GM19397 (cell line): Measurements from ENCODE around the gene SNAP47.

ENCODE experiments used
- ATAC-seq: cut with Tn5 transposase; IDR thresholded peaks from one replicate; pipeline ENCODE4 v1.9.1; 2021; ENCODE audit warnings: mild to moderate bottlenecking, moderate library complexity; ENCODE audit not compliant: unreplicated experiment

The SNAP47 gene

DNA sequence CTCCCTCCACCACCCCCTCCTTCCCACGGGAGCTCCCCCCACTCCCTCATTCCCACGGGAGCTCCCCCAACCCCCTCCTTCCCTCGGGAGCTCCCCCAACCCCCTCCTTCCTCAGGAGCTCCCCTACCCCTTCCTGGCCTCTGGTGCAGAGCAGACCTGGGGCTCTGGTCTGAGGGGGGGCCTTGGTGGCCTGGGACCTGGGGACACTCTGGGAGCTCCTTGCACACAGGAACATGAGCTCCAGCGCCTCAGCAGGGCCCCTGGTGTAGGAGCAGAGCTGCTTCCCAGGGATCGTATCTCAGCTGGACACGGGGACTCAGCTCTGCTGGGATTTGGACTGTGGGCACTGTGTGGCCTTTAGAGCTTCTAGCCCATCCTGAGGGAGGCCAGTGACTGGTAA lies 60.5 kb downstream of the SNAP47 start:
- no peak for ATAC-seq

DNA sequence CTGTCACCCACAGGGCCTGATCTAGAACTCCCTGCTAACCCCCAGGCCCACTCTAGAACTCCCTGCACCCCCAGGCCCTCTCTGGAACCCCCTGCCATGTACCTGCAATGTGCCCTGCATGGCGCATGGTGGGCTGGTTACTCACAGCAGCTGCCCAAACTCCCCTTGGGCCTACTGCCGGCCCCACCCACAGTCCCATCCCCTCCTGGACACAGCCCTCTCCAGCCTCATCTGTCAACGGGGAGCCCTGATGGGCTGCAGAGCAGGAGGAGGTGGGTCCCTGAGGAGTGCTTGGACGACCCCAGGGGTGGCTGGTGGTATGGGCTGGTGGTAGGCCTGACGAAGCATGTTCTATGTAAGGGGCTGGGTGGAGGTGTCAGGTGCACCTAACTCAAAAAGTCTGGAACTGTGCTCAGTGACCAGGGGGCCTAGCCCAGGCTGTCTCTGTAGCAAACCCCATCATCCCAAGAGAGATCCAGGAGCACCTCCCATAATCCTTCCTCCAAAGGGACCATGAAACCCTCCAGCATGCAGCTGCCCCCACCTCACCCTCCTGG lies 61.2 kb downstream of the SNAP47 start:
- ATAC-seq: no peak

DNA sequence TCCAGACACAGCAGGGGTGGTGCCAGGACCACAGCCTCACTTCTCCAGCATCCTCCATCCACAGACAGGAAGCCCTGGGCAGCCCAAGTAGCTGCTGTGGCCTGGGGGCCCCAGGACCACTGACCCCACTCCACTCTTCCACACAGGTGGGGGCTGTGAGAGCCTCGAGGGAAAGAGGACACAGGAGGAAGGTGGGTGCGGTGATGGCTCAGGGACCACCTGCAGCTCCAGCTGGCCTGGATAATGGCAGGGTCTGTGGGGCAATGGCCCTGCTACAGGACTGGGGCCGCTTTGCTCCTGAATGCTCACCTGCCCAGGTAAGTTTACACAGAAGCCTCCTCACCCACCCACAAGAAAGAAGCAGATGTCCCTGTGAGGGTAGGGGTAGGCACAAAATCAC lies 61.9 kb downstream of the SNAP47 start:
- no peak for ATAC-seq

DNA sequence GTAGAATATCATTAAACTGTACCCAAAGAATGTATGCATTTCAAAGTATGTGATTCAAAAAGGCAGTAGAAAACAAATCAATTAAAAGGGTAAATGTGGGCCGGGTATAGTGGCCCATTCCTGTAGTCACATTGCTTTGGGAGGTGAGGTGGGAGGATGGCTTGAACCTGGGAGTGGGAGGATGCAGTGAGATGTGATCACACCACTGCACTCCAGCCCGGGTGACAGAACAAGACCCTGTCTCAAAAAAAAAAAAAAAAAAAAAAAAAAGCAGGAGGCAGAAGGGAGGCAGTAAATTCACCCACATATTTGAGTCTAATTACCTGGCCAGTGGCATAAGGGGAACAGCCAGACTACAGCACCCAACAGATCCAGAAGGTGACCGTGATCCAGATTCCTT lies 62.4 kb downstream of the SNAP47 start:
- no peak for ATAC-seq

DNA sequence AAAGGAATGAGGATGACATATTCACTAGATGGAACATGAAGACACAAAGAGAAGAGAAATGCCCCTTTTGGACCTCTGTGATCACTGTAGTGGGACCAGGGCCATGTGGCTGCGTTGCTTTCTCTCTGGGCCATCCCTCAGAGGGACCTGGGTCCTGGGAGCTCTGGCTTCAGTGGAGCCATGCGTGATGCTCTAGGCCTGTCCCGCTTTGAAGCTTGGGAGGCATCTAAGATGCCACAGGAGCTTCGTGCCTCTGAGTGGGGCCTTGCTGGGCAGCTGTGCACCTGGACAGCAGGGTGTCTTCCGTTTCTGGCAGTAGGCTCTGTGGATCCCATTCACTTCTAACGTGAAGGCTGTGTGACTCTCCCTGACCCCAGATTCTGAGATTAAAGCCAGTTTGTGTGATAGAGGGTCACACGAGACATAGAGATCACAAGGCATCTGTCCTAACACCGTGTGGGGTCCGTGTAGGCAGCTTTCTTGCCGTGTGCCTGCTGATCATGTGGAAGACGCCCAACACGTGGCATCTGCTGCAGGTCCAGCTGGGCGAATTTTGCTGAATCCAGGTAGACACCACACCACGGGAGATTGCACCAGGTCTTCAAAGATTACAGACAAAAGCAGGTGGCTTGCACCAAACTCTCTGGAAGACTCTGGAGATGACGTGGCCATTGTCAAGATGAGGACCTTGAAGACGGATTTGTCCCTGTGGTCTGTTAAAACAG lies 63.0 kb downstream of the SNAP47 start:
- no peak for ATAC-seq

DNA sequence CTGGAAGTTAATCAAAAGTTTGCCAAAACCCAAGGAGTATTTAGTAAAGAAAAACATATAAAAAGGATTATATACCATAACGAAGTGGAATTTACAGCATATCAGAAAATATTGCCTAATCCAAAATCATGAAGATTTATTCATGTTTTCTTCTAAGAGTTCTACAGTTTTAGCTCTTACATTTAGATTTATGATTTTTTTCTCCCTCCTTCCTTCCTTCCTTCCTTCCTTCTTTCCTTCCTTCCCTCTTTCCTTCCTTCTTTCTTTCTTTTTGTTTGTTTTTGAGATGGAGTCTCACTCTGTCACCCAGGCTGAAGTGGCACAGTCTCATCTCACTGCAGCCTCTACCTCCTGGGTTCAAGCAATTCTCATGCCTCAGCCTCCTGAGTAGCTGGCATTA lies 64.5 kb downstream of the SNAP47 start:
- no peak for ATAC-seq

DNA sequence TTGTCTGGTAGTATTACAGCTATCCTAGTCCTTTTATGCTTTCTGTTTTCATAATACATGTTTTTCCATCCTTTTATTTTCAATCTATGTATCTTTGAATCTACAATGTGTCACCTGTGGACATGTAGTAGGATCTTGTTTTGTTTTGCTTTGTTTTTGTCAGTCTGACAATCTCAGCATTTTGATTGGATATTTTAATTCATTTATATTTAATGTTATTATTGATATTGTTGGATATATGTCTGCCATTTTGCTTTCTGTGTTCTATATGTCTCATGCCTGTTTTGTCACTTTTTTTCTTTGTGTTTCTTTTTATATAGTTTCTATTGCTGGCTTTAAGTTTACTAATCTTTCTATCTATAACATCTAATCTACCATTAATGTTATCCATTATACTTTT lies 68.7 kb downstream of the SNAP47 start:
- no peak for ATAC-seq

DNA sequence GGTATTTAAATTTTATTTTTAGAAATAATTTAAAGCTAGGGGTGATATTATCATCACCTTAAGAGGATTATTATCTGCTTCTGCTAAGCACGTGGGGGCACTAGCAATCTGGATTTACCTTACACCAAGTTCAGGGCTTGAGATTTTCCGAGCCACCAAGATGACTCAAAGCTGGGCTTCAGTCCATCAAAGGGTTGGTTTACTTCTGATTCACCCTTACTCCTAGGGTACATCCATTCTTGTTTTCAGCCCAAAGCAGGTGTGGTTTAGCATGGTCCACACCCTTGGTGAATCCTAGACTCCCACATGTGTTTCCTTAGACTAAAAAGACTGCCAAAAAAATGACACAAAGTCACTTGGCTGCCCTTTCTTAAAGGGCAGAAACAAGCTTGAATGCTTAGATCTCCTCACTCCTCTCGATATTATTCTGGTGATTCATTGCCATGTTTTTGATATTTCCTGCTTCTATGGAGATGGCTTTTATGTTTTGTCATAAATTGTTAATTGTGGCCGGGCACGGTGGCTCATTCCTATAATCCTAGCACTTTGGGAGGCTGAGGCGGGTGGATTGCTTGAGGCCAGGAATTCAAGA lies 70.5 kb downstream of the SNAP47 start:
- ATAC-seq: no peak

DNA sequence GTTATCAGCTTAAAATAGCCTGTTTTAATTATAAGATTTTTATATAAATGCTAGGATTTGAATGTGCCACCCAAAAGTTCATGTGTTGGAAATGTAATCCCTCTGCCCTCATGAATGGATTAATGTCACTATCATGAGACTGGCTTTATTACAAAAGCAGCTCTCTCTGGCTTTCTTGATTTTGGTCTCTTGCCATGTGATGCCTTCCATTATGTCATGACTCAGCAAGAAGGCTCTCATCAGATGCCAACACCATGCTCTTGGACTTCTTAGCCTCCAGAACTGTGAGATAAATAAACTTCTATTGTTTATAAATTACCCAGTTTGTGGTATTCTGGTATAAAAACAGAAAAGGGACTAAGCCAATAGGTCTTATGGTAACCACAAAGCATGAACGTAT lies 73.3 kb downstream of the SNAP47 start:
- no peak for ATAC-seq

DNA sequence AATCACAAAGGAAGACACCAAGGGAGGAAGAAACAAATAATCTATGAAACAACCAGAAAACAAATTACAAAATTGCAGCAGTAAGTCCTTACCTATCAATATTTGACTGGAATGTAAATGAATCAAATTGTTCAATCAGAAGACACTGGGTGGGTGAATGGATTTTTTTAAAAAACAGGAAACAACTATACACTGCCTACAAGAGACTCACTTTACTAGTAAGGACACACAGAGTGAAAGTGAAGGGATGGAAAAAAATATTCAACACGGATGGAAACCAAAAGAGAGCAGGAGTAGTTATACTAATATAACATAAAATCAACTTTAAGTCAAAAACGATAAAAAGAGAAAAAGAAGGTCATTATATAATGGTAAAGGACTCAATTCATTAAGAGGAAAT lies 73.8 kb downstream of the SNAP47 start:
- no peak for ATAC-seq

DNA sequence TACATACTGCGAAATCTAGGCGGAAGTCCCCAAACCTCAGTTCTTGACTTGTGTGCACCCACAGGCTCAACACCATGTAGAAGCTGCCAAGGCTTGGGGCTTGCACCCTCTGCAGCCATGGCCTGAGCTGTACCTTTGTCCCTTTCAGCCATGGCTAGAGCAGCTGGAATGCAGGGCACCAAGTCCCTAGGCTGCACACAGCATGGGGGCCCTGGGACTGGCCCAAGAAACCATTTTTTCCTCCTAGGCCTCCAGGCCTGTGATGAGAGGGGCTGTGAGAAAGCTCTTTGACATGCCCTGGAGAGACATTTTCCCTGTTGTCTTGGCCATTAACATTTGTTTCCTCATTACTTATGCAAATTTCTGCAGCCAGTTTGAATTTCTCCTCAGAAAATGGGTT lies 78.7 kb downstream of the SNAP47 start:
- no peak for ATAC-seq

DNA sequence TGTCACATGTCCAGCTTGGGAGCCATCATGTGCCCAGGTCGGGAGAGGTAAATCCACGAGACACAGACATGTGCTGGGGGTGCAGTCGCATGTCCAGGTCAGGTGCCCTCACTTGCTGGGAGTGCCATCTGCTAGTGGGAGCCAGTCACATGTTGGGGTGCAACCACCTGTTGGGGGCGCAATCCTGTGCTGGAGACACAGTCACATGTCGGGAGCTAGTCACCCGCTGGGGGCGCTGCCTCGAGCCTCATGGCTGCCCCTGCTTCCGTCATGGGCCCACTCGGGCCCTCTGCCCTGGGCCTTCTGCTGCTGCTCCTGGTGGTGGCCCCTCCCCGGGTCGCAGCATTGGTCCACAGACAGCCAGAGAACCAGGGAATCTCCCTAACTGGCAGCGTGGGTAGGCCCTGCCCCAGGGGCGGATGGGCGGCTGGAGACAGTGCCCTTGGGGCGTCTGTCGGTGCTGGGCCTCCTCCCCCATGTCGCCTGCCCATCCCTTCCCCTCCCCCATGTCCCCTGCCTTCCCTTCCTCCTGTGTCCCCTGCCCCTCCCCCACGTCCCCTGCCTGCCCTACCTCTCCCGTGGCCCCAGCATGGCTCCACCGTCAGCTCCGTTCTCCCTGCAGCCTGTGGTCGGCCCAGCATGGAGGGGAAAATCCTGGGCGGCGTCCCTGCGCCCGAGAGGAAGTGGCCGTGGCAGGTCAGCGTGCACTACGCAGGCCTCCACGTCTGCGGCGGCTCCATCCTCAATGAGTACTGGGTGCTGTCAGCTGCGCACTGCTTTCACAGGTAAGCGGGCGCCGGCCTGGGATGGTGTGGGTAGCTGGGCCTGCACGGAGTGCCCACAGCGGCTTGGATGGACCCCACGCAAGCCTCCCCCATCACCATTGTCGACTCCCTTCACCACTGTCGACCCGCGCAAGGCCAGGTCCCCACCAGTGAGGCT lies 80.5 kb downstream of the SNAP47 start, which contains the start of gene PRSS38:
Gene PRSS38 (plus strand): TSS at position 208 of the 942 bp plus-strand sequence. CDS start 42 bp downstream, at position 250.
- no peak for ATAC-seq

DNA sequence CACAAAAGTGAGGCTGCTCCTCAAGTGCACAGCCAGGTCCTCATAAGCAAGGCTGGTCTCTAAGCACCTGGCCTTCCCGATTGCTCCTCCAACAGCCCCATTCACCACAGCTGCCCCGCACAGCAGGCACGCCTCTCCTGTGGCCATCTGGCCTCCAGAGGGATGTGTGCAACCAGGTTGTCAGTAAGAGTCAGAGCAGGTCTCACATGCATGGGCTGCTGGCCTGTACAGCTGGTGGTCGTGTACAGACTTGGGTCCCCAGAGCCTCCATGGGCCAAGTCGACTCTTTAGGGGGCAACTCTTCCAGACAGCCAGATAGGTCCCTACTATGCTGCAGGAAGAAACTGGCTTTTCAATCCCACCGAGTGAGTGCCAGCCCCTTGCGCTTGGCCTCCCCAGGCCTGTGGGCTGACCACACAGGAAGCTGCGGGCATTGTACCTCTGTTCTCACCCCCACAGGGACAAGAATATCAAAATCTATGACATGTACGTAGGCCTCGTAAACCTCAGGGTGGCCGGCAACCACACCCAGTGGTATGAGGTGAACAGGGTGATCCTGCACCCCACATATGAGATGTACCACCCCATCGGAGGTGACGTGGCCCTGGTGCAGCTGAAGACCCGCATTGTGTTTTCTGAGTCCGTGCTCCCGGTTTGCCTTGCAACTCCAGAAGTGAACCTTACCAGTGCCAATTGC lies 81.7 kb downstream of the SNAP47 start:
- ATAC-seq: no peak

DNA sequence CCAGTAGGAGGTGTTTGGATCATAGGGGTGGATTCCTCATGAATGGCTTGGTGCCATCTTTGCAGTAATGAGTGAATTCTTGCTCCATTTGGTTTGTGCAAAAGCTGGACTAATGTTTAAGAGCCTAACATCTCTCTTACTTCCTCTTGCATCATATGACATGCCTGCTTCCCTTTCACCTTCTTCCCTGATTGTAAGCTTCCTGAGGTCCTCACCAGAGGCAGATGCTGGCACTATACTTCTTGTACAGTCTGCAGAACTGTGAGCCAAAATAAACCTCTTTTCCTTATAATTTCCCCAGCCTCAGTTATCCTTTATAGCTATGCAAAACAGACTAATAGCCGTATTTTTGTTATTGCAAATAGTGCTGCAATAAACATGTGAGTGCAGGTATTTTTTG lies 88.3 kb downstream of the SNAP47 start:
- no peak for ATAC-seq

DNA sequence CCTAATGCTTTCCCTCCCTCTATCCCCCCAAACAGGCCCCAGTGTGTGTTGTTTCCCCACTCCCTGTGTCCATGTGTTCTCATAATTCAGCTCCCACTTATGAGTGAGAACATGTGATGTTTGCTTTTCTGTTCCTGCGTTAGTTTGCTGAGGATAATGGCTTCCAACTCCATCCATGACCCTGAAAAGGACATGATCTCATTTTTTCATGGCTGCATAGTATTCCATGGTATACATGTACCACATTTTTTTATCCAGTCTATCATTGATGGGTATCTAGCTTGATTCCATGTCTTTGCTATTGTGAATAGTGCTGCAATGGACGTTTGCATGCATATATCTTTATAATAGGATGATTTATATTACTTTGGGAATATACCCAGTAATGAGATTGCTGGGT lies 89.0 kb downstream of the SNAP47 start:
- no peak for ATAC-seq

DNA sequence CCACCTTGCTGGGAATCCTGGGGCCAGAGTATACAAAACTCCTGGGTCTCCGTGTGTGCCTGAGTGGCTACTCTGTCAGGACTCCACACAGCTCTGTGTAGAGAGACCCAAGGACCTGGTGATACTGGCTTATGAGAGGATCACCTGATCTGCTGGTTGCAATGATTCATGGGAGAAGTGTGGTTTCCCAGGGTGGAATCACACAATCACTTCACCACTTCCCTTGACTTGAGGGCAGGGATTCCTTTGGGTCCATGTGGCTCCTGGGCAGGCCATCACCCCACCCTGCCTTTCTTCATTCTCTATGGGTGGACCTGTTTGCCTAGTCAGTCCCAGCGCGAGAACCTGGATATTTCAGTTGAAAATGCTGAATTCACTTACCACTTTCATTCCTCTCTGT lies 93.6 kb downstream of the SNAP47 start:
- ATAC-seq: no peak
